KMS-11 (cell line): ENCODE data around the gene EP400.
"Not testable (repeated sequence)": the region's sequence is repeated elsewhere in the genome, so short reads cannot be mapped to it uniquely, and the experiment has no call there.

ENCODE experiments used
- H2AFZ ChIP-seq: fragments of 200-600 bp; sonication (generic); 2 replicates; pipeline ENCODE4 v1.6.1; 2016; ENCODE audit warnings: antibody characterized with exemption, mixed run types, low read depth
- H3K27ac ChIP-seq: fragments of 200-600 bp; sonication (generic); 2 replicates; pipeline ENCODE4 v1.6.1; 2016; ENCODE audit warnings: mild to moderate bottlenecking, mixed run types
- H3K27me3 ChIP-seq: fragments of 200-600 bp; sonication (generic); 2 replicates; pipeline ENCODE4 v1.6.1; 2017; ENCODE audit warnings: mild to moderate bottlenecking, low read depth, mixed run types, moderate library complexity; ENCODE audit not compliant: insufficient read depth
- H3K36me3 ChIP-seq: fragments of 200-600 bp; sonication (generic); 2 replicates; pipeline ENCODE4 v1.6.1; 2017; ENCODE audit warnings: mild to moderate bottlenecking, mixed run types; ENCODE audit not compliant: insufficient read depth
- H3K4me1 ChIP-seq: fragments of 200-600 bp; sonication (generic); 2 replicates; pipeline ENCODE4 v1.6.1; 2016; ENCODE audit warnings: mild to moderate bottlenecking, low read depth, mixed run types; ENCODE audit not compliant: poor library complexity, severe bottlenecking
- H3K4me2 ChIP-seq: fragments of 200-600 bp; sonication (generic); 2 replicates; pipeline ENCODE4 v1.7.0; 2016; ENCODE audit warnings: mild to moderate bottlenecking, mixed run types
- H3K4me3 ChIP-seq: fragments of 200-600 bp; sonication (generic); IDR thresholded peaks from 2 replicates; pipeline ENCODE4 v1.6.1; 2017; ENCODE audit warnings: low read depth, low read length, mixed read lengths; ENCODE audit not compliant: insufficient read depth
- H3K79me2 ChIP-seq: fragments of 200-600 bp; sonication (generic); 2 replicates; pipeline ENCODE4 v1.6.1; 2016; ENCODE audit warnings: low read depth, mixed run types; ENCODE audit not compliant: insufficient read depth
- H3K9ac ChIP-seq: fragments of 200-600 bp; sonication (generic); 2 replicates; pipeline ENCODE4 v1.6.1; 2016; ENCODE audit warnings: mild to moderate bottlenecking, mixed run types
- H4K20me1 ChIP-seq: fragments of 200-600 bp; sonication (generic); 2 replicates; pipeline ENCODE4 v1.6.1; 2016; ENCODE audit warnings: mild to moderate bottlenecking, mixed run types; ENCODE audit not compliant: insufficient read depth
- TF ChIP-seq, protein P1 (sequence below): fragments of 200-600 bp; sonication (generic); conservative IDR thresholded peaks from 2 replicates; pipeline ENCODE4 v1.6.1; 2017; ENCODE audit warnings: low read depth, mild to moderate bottlenecking, antibody characterized with exemption, low read length, moderate library complexity, mixed read lengths

Gene EP400

DNA sequence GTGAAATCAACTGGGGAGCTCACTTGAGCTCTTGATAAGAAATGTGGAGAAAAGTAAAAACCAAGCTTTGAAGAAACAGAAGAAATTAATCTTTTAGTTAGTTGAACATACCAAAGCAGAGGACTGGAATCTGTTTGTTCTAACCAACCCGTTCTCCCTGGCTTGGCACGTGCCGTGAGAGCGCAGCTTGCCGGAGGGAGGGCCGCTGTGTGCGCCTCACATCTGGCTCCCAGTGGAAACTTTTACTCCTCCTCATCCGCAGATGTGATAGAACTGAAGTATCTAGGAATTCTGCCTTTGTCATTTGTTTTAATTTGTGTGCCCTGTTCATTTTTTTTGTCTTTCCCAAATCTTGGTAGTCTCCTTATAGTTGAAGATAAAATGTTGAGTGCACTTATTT, 129.5 kb downstream of the EP400 start:
- Histone ChIP-seq H3K9ac (no peak overlapping the region), H3K36me3 (no peaks in the 10 kb centered on the region), H3K4me1 (no peaks in the 10 kb centered on the region), H3K27me3 (no peaks in the 10 kb centered on the region), H3K79me2 (no peaks in the 10 kb centered on the region), H4K20me1 (no peaks in the 10 kb centered on the region), H2AFZ (no peak overlapping the region), H3K4me2 (no peak overlapping the region), H3K27ac (no peak overlapping the region), H3K4me3 (no peak overlapping the region)
- TF ChIP-seq, protein P1, sequence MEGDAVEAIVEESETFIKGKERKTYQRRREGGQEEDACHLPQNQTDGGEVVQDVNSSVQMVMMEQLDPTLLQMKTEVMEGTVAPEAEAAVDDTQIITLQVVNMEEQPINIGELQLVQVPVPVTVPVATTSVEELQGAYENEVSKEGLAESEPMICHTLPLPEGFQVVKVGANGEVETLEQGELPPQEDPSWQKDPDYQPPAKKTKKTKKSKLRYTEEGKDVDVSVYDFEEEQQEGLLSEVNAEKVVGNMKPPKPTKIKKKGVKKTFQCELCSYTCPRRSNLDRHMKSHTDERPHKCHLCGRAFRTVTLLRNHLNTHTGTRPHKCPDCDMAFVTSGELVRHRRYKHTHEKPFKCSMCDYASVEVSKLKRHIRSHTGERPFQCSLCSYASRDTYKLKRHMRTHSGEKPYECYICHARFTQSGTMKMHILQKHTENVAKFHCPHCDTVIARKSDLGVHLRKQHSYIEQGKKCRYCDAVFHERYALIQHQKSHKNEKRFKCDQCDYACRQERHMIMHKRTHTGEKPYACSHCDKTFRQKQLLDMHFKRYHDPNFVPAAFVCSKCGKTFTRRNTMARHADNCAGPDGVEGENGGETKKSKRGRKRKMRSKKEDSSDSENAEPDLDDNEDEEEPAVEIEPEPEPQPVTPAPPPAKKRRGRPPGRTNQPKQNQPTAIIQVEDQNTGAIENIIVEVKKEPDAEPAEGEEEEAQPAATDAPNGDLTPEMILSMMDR: no peak

- Histone ChIP-seq H3K4me2 (no peak overlapping the region), H3K79me2 (no peaks in the 10 kb centered on the region), H2AFZ (no peak overlapping the region), H4K20me1 (no peaks in the 10 kb centered on the region), H3K9ac (no peak overlapping the region), H3K27me3 (no peaks in the 10 kb centered on the region), H3K27ac (no peak overlapping the region), H3K4me3 (no peak overlapping the region), H3K36me3 (no peaks in the 10 kb centered on the region), H3K4me1 (no peaks in the 10 kb centered on the region)
- TF ChIP-seq, protein P1: no peak
Measured at GRCh38 chr12:132079695-132080094, 130.0 kb downstream of the EP400 start.

GRCh38 chr12:132080515-132080914, 130.8 kb downstream of the EP400 start:
- not testable (repeated sequence) for H3K27me3 ChIP-seq, H3K4me2 ChIP-seq, H3K79me2 ChIP-seq, H3K4me1 ChIP-seq, H3K4me3 ChIP-seq, H3K36me3 ChIP-seq, H4K20me1 ChIP-seq, H2AFZ ChIP-seq, H3K27ac ChIP-seq, H3K9ac ChIP-seq

GRCh38 chr12:132081423-132081822, 131.7 kb downstream of the EP400 start:
- Histone ChIP-seq H2AFZ (no peak overlapping the region), H3K4me2 (no peak overlapping the region), H3K9ac (no peak overlapping the region), H3K27me3 (no peaks in the 10 kb centered on the region), H3K4me3 (no peak overlapping the region), H3K79me2 (no peaks in the 10 kb centered on the region), H3K36me3 (no peaks in the 10 kb centered on the region), H3K4me1 (peaks cover 3% of the 10 kb centered on the region), H3K27ac (no peak overlapping the region), H4K20me1 (no peaks in the 10 kb centered on the region)
- TF ChIP-seq, protein P1: no peak

DNA sequence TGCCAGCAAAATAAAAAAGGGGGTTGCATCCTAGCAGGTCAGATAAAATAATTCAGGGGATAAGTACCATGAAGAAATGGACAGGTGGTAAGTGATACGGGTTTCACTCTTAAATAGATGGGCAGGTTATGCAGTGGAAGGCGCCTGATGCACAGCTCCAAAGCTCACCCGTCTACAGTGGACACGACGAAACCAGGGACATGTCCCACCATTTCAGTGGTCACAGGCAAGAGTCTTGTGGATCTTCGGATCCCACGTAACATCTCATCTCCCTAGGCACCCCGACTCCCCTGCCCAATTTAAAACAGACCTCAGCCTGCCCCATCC, 133.8 kb downstream of the EP400 start:
- peaks cover 3% of the 10 kb centered on the region for H3K4me1 ChIP-seq
- H2AFZ ChIP-seq: peak overlapping the region; percentile 52; the same call in 1 of the 2 replicates
- H4K20me1 ChIP-seq: no peaks in the 10 kb centered on the region
- no peaks in the 10 kb centered on the region for H3K79me2 ChIP-seq
- TF ChIP-seq, protein P1: no peak
- no peak overlapping the region for H3K4me3 ChIP-seq
- H3K4me2 ChIP-seq: peak overlapping the region; percentile 45; the same call in 1 of the 2 replicates
- H3K27ac ChIP-seq: peak overlapping the region; percentile 28; the same call in 1 of the 2 replicates
- no peaks in the 10 kb centered on the region for H3K27me3 ChIP-seq
- H3K9ac ChIP-seq: peak overlapping the region; percentile 32; the same call in 1 of the 2 replicates
- H3K36me3 ChIP-seq: no peaks in the 10 kb centered on the region
